ENCODE results near the gene AGPS.
A peak's percentile ranks its signal among the peaks of the same experiment; 100 is the strongest.
"Not testable (repeated sequence)": the region's sequence is repeated elsewhere in the genome, so short reads cannot be mapped to it uniquely, and the experiment has no call there.

AGPS gene

GRCh38 chr2:177474301-177474700 is 81.7 kb downstream of the AGPS start:
- no peak for DNase-seq (ENCODE audit: low spot score)

- no peak for DNase-seq (ENCODE audit: low spot score)
Observed at GRCh38 chr2:177474998-177475397, 82.4 kb downstream of the AGPS start.

GRCh38 chr2:177476897-177477296 is 84.3 kb downstream of the AGPS start:
- no peak for DNase-seq (ENCODE audit: low spot score)

- no peak for DNase-seq (ENCODE audit: low spot score)
Observed at GRCh38 chr2:177478029-177478428, 85.5 kb downstream of the AGPS start.

GRCh38 chr2:177478907-177479306 is 86.3 kb downstream of the AGPS start:
- no peak for DNase-seq (ENCODE audit: low spot score)

DNA sequence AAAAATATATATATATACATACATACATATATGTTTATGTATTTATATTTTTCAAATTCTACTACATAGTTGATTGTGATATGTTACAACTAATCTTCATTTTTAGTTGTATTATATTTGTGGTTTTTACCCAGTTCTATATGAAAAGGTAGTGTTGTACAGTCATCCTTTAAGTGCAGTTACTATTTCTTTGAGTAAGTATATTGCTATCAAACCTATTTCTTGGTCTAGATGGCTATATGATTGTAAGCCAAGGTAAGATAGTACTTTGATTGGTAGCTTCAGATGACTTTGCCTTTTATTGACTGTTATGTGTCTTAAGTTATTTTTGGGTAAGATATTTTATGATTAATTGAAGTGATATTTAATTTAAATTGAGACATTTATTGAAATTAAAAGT is 89.6 kb downstream of the AGPS start:
- DNase-seq (ENCODE audit: low spot score): no peak

DNA sequence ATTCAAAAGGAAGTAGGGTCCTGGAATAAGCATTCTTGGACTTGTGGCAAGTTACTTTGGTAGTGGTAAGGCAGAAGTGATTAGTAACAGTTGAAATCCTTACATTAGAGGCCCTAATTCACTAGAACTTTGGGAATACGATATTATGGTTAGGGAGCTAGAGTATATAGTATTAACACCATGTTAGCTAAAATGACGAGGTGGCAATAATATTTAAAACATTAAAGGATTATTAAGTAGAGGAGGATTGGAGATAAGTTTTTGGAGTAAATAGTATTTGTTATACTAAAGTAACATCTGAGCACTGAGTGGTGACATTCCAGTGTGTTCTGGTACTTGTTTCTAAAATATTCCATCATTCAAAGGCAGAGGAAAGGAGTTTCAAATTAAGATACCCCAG is 91.0 kb downstream of the AGPS start:
- DNase-seq (ENCODE audit: low spot score): no peak

GRCh38 chr2:177484180-177484795 is 91.7 kb downstream of the AGPS start:
- DNase-seq (ENCODE audit: low spot score): no peak

DNA sequence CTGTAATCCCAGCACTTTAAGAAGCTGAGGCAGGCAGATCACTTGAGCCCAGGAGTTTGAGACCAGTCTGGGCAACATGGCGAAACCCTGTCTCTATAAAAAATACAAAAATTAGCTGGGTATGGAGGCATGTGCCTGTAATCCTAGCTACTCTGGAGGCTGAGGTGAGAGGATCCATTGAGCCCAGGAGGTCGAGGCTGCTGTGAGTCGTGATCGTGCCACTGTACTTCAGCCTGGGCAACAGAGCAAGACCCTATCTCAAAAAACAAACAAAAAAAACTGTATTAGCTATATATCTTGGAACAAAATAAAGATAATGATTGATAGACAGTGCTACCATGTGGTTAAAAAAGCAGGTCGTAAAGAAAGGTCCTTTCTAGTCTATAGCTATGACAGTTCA is 93.1 kb downstream of the AGPS start:
- DNase-seq (ENCODE audit: low spot score): not testable (repeated sequence)

DNA sequence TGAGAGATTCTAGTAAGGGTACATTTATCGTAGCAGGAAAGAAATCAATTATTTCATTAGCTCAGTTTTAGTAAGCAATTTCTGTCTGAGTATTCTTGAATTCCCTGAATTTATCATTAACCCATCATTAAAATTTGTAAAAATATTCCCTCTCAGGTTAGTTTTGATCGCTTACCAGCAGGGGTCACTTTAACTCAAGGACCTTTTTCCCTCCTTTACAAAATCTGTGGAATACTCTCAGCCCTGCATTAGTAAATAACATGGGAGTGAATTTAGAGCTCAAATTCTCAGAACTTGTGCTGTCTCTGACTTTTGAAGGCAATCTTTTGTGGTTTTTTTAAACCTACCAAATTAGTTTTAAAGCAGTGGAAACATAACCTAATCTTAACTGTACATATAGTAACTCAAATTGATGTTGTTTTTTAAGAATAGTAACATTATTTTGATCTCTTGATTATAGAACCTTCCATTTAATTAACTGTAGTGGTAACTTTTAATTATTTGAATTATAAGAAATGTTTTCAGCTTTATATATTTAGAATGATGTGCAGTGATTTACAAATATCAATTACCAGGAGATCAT is 97.2 kb downstream of the AGPS start:
- DNase-seq (ENCODE audit: low spot score): no peak

DNA sequence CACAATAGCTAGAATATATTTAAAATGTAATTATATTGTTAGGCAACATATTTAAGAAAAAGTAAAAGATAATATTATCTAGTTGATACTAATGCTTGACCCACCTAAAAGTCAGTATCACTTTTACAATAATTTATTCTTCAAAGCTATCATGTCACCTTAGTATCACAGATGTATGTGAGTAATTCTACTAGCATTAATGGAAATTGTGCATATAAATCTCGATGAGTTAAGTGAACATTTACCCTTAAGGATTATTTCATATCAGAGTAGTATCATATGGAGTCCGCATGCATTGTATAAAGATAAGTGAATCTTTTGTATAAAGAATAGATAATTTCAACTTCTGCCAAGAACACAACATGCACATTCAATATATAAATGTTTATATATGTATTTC is 103.4 kb downstream of the AGPS start:
- DNase-seq (ENCODE audit: low spot score): no peak

GRCh38 chr2:177496921-177497320 is 104.3 kb downstream of the AGPS start:
- no peak for DNase-seq (ENCODE audit: low spot score)

DNA sequence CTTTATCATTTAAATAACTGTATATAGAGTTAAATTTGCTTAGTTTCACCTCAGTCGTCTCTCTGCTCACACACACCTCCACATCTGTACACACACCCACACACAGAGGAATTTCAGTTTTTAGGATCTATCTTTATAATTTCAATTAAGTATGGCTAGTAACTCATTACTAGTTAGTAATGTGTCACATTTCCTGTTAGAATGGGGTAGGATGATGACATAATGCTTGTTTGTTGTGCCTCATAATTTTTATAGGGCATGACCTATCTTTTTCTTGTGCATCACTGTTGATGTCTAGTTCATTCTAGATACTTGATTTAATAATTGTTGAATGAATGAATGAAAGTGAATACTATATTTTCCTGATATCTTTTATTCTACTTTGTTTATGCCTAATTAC is 108.6 kb downstream of the AGPS start:
- DNase-seq (ENCODE audit: low spot score): peak; percentile 2

DNA sequence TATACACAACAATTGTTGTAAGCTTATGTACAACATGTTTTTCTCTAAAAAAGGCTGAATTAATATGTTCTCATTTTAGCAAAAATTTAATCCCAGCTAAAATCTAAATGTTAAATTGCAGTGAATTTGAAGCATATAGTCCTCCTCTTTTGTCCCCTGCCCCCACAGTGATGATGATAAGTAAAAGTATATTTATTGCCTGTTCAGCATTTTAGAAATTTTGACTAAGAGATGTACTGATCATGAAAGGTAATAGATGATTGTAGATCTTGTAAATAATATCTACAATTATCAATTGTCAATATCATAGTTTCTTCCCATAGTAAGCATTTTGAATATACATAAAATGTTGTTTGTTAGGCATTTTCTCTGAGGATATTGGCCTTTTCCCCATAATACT is 113.9 kb downstream of the AGPS start:
- no peak for DNase-seq (ENCODE audit: low spot score)

- no peak for DNase-seq (ENCODE audit: low spot score)
Observed at GRCh38 chr2:177506998-177507397, 114.4 kb downstream of the AGPS start.

DNA sequence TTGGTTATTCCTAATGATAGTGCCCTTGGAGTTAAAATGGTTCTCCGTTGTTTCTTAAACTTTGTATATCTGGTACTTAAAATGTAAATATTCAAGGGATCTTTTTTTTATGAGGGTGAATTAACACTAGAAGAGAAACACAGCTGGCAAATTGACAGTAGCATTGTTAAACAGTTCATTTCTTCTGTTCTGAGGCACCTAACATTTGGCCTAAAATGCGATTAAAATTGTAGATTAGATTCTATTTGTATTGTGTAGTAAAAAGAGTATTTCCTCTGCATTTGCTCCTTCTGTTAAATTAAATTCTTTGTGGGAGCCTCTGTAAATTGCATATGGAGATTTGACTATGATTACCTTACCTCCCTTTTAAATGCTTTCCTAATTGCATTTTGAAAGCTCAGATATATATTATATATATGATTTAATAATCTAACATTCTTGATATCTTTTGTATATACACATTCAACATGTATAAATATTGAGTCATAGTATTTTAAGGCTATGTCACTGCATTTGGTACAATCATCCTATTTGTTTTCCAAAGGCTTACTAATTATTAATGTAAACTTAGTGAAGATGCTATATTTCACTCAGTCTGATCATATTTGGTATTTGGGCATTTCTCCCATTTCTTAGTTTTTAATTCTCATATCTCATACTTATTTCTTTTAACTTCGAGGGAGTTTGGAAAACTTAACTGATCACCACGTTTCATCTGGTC is 124.4 kb downstream of the AGPS start:
- DNase-seq (ENCODE audit: low spot score): no peak

- DNase-seq (ENCODE audit: low spot score): no peak
Observed at GRCh38 chr2:177518754-177519153, 126.2 kb downstream of the AGPS start.

DNA sequence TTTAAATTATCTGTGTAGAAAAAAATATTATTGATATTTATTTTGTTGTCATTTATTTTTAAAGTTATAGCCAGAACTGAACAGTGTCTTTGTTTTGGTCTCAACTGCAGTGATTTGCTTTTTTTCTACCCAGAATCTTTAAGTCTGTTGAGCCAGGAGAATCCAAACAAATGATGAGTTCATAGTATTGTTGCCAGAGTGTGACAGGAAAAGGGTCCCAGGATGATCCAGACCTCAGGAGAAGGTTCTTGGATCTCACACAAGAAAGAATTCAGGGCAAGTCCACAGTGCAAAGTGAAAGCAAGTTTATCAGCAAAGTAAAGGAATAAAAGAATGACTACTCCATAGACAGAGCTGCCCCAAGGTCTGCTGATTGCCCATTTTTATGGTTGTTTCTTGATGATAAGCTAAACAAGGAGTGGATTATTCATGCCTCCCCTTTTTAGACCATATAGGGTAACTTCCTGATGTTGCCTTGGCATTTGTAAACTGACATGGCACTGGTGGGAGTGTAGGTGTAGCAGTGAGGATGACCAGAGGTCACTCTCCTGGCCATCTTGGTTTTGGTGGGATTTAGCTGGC is 127.1 kb downstream of the AGPS start:
- DNase-seq (ENCODE audit: low spot score): no peak

DNA sequence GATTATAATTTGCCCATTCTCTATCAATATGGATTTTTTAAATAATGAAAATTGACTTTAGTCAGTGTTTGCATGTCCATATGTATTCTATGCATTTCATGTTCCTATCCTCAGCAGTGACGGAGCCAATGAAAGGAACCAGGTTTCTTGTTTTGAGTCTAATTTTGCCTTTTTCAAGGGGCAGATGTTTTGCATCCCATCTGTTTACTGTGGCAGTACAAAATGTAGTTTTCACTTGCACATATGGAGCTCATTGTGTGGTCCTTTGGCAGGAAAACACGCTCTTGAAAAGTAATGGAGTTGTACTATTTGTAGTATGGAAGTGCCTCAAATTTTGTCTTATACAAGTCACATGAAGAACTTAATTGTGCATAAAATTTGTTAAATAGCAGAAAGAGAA is 127.8 kb downstream of the AGPS start:
- no peak for DNase-seq (ENCODE audit: low spot score)

DNA sequence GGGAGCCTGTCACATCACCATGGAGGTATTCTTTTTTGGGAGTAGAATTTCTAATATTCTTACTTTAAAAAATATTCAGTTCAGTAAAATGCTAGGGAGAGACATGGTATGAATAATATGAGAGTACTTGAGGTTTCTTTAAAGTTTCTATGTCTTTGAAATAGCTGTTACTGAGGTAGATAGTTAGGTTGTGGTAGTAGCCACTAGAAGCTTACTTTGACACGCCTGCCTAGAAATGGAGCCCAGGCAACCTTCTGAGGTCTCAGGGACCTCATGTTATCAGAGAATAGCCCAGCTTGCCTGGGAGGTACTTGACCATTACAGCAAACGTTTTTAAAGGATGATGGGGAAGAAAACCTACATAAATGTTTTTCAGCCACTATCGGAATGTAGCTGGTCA is 131.2 kb downstream of the AGPS start:
- DNase-seq (ENCODE audit: low spot score): no peak

DNA sequence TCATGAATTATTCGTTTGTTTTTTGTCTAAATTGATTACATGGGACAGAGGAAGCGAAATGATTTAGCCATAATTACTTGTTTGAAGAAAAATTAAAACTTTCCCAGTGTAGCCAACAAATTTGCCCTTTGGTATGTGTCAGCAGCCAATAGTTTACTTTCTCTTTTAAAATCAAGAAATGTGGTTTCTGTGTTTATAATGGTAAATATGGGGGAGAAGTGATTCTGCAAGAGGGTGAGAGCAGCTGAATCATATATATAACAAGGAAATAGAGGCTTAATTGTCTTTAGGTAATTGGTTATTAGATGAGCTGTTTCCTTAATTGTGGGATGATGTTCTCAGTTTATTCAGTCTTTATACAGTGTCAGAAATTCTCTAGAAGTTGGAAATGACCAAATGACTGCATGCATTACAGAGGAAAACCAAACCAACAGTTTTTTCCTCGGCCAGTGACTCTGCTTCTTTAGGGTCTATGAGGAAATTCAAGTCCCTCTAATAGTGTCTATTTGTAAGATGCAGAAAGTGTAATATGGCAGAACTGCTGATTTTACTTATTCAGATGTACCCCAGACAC is 132.9 kb downstream of the AGPS start:
- DNase-seq (ENCODE audit: low spot score): no peak

DNA sequence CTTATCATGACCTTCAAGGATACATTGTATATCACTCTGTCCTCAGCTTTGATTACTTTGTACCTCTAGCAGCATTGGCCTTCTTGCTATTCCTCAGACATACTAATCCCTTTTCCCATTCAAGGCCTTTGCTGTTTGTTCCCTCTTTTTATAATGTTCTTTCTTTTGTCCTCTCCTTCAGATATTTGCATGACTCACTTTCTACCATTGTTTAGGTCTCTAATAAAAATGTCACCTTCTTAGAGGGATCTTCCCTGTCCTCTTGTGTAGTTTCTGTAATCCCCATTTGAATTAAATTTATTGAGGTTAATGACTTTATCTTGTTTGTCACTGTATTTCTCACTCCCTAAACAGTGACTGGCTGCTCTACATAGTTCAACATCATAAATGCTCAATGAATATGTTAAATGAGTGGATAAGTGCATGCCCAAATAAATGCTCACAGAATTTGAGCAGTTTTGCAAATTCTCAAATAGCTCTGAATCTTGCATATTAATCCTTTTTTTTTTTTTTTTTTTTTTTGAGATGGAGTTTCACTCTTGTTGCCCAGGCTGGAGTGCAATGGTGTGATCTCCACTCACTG is 135.9 kb downstream of the AGPS start:
- no peak for DNase-seq (ENCODE audit: low spot score)

GRCh38 chr2:177529166-177529565 is 136.6 kb downstream of the AGPS start:
- no peak for DNase-seq (ENCODE audit: low spot score)
